ENCODE data around the gene GMNC. TPM values are rescaled to one million over a fixed set of nuclear protein-coding genes. Genes with fewer than 3 reads are reported as not detected.
A peak's percentile ranks its signal among the peaks of the same experiment; 100 is the strongest.

The GMNC gene
- total and polyA plus RNA-seq, 9 donors, result 0.09 to 0.14 (median 0.11) TPM; not detected in 3

DNA sequence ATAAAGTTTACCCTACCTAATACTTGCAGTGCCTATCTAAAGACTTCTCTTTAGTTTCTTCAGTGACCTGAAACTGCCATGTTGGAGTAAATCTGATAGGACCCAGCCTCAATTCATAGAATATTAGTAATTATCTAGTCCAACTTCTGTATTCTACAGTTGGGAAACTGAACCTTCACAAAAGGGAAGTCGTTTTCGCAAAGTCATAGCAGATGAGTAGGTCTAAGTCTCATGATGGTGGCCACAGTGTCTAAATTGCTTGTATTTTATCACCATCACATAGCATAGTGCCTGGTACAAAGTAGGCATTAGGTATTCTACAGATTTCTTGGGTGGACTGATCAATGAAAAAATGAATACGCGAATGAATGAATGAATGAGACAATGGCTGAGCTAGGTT lies 8.4 kb downstream of the GMNC start:
- Histone ChIP-seq H3K4me3 (ENCODE audit: low read length) (no peak overlapping the region), H3K4me1 (ENCODE audit: control insufficient read depth, insufficient read depth, low read length) (no peaks in the 10 kb centered on the region), H3K27me3 (ENCODE audit: control insufficient read depth, insufficient read depth, low read length) (no peaks in the 10 kb centered on the region), H3K9me3 (replicated peaks; ENCODE audit: control insufficient read depth, low read depth, low read length) (no peaks in the 10 kb centered on the region), H3K27ac (ENCODE audit: low read length) (no peak overlapping the region), H3K36me3 (ENCODE audit: control insufficient read depth, insufficient read depth, low read length) (no peaks in the 10 kb centered on the region)
- no peak for DNase-seq
- 86% methylated on average over 2 of the region's 4 CpGs for WGBS (ENCODE audit: insufficient coverage)

DNA sequence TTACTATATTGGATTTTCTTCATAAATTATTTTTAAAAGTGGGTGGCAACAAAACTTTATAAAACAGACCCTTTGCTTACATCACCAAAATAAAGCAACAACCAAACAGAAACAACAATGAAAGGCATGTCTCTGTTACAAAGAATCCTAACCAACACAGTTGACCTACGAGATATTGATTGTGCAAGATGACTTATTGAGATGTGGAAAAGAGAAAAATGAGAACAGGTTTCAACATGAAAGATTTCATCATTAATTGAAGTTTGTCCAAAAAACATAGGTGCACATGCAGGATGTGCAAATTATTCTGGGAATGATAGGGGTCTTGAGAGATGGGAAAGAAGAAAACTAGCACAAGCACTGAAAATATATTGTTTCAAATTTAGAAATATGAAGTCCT lies 9.0 kb downstream of the GMNC start:
- no peaks in the 10 kb centered on the region for H3K4me1 ChIP-seq (ENCODE audit: control insufficient read depth, insufficient read depth, low read length)
- DNase-seq, result no peak
- no CpG with 5 or more reads among the region's 1 CpG for WGBS (ENCODE audit: insufficient coverage)
- H3K4me3 ChIP-seq (ENCODE audit: low read length), result no peak overlapping the region
- no peaks in the 10 kb centered on the region for H3K9me3 ChIP-seq (replicated peaks; ENCODE audit: control insufficient read depth, low read depth, low read length)
- H3K36me3 ChIP-seq (ENCODE audit: control insufficient read depth, insufficient read depth, low read length), result no peaks in the 10 kb centered on the region
- H3K27me3 ChIP-seq (ENCODE audit: control insufficient read depth, insufficient read depth, low read length), result no peaks in the 10 kb centered on the region
- H3K27ac ChIP-seq (ENCODE audit: low read length), result no peak overlapping the region

GRCh38 chr3:190849607-190850006 lies 12.9 kb downstream of the GMNC start:
- DNase-seq, result no peak
- WGBS (ENCODE audit: insufficient coverage), result no CpG with 5 or more reads among the region's 1 CpG

DNA sequence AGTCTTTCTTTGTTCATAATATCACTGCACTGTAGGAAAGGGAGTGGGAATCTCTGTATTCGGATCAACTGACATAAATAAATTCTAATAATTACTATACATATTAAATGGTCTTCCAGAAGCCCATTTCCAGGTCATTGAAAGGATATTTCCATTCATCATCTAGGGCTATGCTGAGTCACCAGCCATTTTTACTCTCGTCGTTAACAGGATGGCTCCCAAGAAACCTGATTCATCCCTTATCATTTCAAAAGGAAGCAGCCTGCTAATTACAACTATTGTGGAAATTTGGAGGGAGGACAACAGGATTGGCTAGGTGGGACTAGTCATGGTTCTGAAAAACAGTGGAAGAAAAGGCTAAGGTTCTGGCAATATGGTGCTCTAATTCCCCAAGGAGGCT lies 13.6 kb downstream of the GMNC start:
- Histone ChIP-seq H3K36me3 (ENCODE audit: control insufficient read depth, insufficient read depth, low read length) (no peaks in the 10 kb centered on the region), H3K27me3 (ENCODE audit: control insufficient read depth, insufficient read depth, low read length) (no peaks in the 10 kb centered on the region), H3K9me3 (replicated peaks; ENCODE audit: control insufficient read depth, low read depth, low read length) (no peaks in the 10 kb centered on the region), H3K4me3 (ENCODE audit: low read length) (no peak overlapping the region), H3K4me1 (ENCODE audit: control insufficient read depth, insufficient read depth, low read length) (no peaks in the 10 kb centered on the region), H3K27ac (ENCODE audit: low read length) (no peak overlapping the region)
- DNase-seq, result no peak
- WGBS (ENCODE audit: insufficient coverage), result 80% methylated on average over 2 of the region's 3 CpGs

More at GRCh38 chr3:190849607-190850006, 12.9 kb downstream of the GMNC start:
- Histone ChIP-seq H3K27ac (ENCODE audit: low read length) (no peak overlapping the region), H3K4me1 (ENCODE audit: control insufficient read depth, insufficient read depth, low read length) (no peaks in the 10 kb centered on the region), H3K4me3 (ENCODE audit: low read length) (no peak overlapping the region), H3K27me3 (ENCODE audit: control insufficient read depth, insufficient read depth, low read length) (no peaks in the 10 kb centered on the region), H3K36me3 (ENCODE audit: control insufficient read depth, insufficient read depth, low read length) (no peaks in the 10 kb centered on the region), H3K9me3 (replicated peaks; ENCODE audit: control insufficient read depth, low read depth, low read length) (no peaks in the 10 kb centered on the region)

GRCh38 chr3:190847436-190847835 lies 15.1 kb downstream of the GMNC start:
- H3K9me3 ChIP-seq (replicated peaks; ENCODE audit: control insufficient read depth, low read depth, low read length), result no peaks in the 10 kb centered on the region
- no peak overlapping the region for H3K4me3 ChIP-seq (ENCODE audit: low read length)
- no peak overlapping the region for H3K27ac ChIP-seq (ENCODE audit: low read length)
- H3K27me3 ChIP-seq (ENCODE audit: control insufficient read depth, insufficient read depth, low read length), result no peaks in the 10 kb centered on the region
- no peak for DNase-seq
- no peaks in the 10 kb centered on the region for H3K4me1 ChIP-seq (ENCODE audit: control insufficient read depth, insufficient read depth, low read length)
- no peaks in the 10 kb centered on the region for H3K36me3 ChIP-seq (ENCODE audit: control insufficient read depth, insufficient read depth, low read length)

DNA sequence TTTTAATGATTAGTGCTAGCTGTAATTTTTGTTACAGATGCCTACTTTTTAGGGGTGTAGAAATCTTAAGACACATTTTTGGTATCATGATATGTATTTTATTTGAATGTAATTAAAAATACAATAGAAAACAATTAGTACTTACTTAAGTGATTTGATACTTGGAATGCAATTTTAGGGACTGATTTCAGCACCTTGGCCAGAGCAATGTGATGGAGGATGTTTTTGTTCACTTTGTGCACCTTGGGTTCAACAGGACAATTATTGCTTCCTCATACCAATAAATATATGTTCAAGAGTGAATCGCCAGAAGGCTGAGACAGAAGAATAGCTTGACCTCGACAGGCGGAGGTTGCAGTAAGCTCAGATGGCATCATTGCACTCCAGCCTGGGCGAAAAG lies 22.3 kb downstream of the GMNC start:
- no peaks in the 10 kb centered on the region for H3K4me1 ChIP-seq (ENCODE audit: control insufficient read depth, insufficient read depth, low read length)
- no peak overlapping the region for H3K4me3 ChIP-seq (ENCODE audit: low read length)
- H3K27me3 ChIP-seq (ENCODE audit: control insufficient read depth, insufficient read depth, low read length), result no peaks in the 10 kb centered on the region
- no peak overlapping the region for H3K27ac ChIP-seq (ENCODE audit: low read length)
- WGBS (ENCODE audit: insufficient coverage), result no CpG with 5 or more reads among the region's 4 CpGs
- H3K36me3 ChIP-seq (ENCODE audit: control insufficient read depth, insufficient read depth, low read length), result no peaks in the 10 kb centered on the region
- no peaks in the 10 kb centered on the region for H3K9me3 ChIP-seq (replicated peaks; ENCODE audit: control insufficient read depth, low read depth, low read length)
- DNase-seq, result no peak

DNA sequence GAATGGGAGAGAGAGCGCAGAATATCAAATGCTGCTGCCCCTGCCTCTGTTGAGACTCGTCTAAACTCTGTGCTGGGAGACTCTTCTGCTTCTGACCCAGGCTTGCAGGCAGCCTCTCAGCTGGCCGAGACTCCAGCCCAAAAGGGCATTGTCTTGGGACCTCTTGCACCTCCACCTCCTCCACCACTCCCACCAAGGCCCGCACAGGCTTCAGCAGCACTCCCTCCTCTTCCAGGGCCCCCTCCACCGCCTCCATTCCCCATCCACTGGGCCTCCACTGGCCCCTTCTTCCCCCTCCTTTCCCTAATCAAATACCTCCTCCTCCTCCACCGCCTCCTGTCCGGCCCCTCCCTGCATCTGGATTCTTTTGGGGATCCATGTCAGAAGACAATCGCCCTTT lies 31.3 kb downstream of the GMNC start:
- DNase-seq, result no peak
- H3K4me1 ChIP-seq (ENCODE audit: control insufficient read depth, insufficient read depth, low read length), result no peaks in the 10 kb centered on the region
- WGBS (ENCODE audit: insufficient coverage), result 78% methylated on average over 7 of the region's 8 CpGs
- H3K27ac ChIP-seq (ENCODE audit: low read length), result no peak overlapping the region
- H3K4me3 ChIP-seq (ENCODE audit: low read length), result no peak overlapping the region
- no peaks in the 10 kb centered on the region for H3K27me3 ChIP-seq (ENCODE audit: control insufficient read depth, insufficient read depth, low read length)
- no peaks in the 10 kb centered on the region for H3K36me3 ChIP-seq (ENCODE audit: control insufficient read depth, insufficient read depth, low read length)
- no peaks in the 10 kb centered on the region for H3K9me3 ChIP-seq (replicated peaks; ENCODE audit: control insufficient read depth, low read depth, low read length)

- WGBS (ENCODE audit: insufficient coverage), result 63% methylated on average over 2 of the region's 5 CpGs
- no peak overlapping the region for H3K4me3 ChIP-seq (ENCODE audit: low read length)
- H3K9me3 ChIP-seq (replicated peaks; ENCODE audit: control insufficient read depth, low read depth, low read length), result no peaks in the 10 kb centered on the region
- H3K36me3 ChIP-seq (ENCODE audit: control insufficient read depth, insufficient read depth, low read length), result no peaks in the 10 kb centered on the region
- no peak overlapping the region for H3K27ac ChIP-seq (ENCODE audit: low read length)
- no peak for DNase-seq
- H3K4me1 ChIP-seq (ENCODE audit: control insufficient read depth, insufficient read depth, low read length), result no peaks in the 10 kb centered on the region
- H3K27me3 ChIP-seq (ENCODE audit: control insufficient read depth, insufficient read depth, low read length), result no peaks in the 10 kb centered on the region
Measured at GRCh38 chr3:190830031-190830430, 32.5 kb downstream of the GMNC start.

DNA sequence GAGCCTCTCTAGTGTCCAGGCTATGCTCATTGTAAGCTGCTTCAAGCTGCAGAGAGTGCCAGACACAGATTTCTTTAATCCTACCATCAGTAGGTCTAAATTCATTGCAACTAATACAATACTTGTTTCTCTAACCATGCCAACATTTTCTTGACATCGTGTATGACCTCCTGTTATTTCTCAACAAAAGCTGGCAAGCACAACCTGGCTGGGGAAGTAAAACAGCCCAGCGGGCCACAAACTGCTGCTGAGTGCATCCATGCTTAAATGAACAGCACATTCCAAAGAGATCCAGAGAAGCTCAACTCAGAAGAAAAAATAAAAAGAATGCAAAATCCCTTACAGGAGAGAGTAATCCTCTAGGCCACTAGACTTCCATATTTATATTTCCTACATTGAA lies 36.5 kb downstream of the GMNC start:
- H3K36me3 ChIP-seq (ENCODE audit: control insufficient read depth, insufficient read depth, low read length), result no peaks in the 10 kb centered on the region
- H3K9me3 ChIP-seq (replicated peaks; ENCODE audit: control insufficient read depth, low read depth, low read length), result no peaks in the 10 kb centered on the region
- no peaks in the 10 kb centered on the region for H3K27me3 ChIP-seq (ENCODE audit: control insufficient read depth, insufficient read depth, low read length)
- 19% methylated on average over 2 of the region's 2 CpGs for WGBS (ENCODE audit: insufficient coverage)
- no peaks in the 10 kb centered on the region for H3K4me1 ChIP-seq (ENCODE audit: control insufficient read depth, insufficient read depth, low read length)
- peak; percentile 22 for DNase-seq
- no peak overlapping the region for H3K27ac ChIP-seq (ENCODE audit: low read length)
- no peak overlapping the region for H3K4me3 ChIP-seq (ENCODE audit: low read length)

DNA sequence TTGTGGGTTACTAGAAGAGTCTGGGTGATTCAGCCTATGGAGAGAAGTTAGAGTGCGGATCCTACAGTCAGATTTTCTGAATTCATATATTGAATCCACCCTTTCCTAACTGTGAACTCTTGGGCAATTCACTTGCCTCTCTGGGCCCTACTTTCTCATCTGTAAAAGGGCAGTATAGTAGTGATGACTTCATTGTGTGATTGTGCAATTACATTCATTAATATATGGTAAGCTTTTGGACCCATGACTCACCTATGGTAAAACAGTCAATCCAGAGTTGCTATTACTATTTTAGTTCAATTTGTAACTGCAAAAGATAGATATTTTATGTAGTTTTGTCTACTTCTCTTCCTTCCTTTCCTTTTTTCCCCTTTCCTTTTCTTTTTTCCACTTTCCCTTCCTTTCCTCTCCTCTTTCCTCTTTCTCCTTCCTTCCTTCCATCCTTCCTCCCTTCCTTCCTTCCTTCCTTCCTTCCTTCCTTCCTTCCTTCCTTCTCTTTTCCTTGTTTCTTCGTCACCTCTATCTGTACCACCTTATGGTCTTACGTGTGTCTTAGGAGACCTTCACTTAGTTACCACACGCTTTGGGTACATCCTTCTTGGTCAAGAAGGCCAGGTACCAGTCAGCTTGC lies 37.0 kb downstream of the GMNC start:
- no peaks in the 10 kb centered on the region for H3K36me3 ChIP-seq (ENCODE audit: control insufficient read depth, insufficient read depth, low read length)
- WGBS (ENCODE audit: insufficient coverage), result 91% methylated on average over 3 of the region's 4 CpGs

More for the DNA sequence above, 37.0 kb downstream of the GMNC start:
- Histone ChIP-seq H3K4me3 (ENCODE audit: low read length) (no peak overlapping the region), H3K9me3 (replicated peaks; ENCODE audit: control insufficient read depth, low read depth, low read length) (no peaks in the 10 kb centered on the region), H3K27ac (ENCODE audit: low read length) (no peak overlapping the region), H3K4me1 (ENCODE audit: control insufficient read depth, insufficient read depth, low read length) (no peaks in the 10 kb centered on the region), H3K27me3 (ENCODE audit: control insufficient read depth, insufficient read depth, low read length) (no peaks in the 10 kb centered on the region)
- no peak for DNase-seq

Data from muscle of leg (tissue), 11 donors.